DND-41 (cell line): Measurements from ENCODE around the gene TNFAIP8.

Experiments used
- CTCF ChIP-seq: IDR thresholded peaks from 2 replicates; pipeline ENCODE4 v1.5.1; 2012; ENCODE audit warnings: borderline replicate concordance, low read length, moderate library complexity, mild to moderate bottlenecking; ENCODE audit not compliant: poor library complexity, severe bottlenecking; ENCODE audit errors: extremely low read depth
- EZH2 ChIP-seq: IDR thresholded peaks from 3 replicates; pipeline ENCODE4 v1.6.1; 2012; ENCODE audit warnings: borderline replicate concordance, low read depth, mild to moderate bottlenecking, moderate library complexity, low read length, inconsistent platforms; ENCODE audit not compliant: severe bottlenecking

- TF ChIP-seq CTCF (no peak), EZH2 (no peak)
Observed at GRCh38 chr5:119379942-119380547, 24.2 kb downstream of the TNFAIP8 start.
